ENCODE results near the gene PKHD1. TPM values are rescaled to one million over a fixed set of nuclear protein-coding genes. Genes with fewer than 3 reads are reported as not detected.

PKHD1 gene
- total RNA-seq, 4 donors from 2014 or later: 0.09 to 0.83 (median 0.29) TPM; not detected in 1

- no peaks in the 10 kb centered on the region for H3K9me3 ChIP-seq
- H3K27me3 ChIP-seq: no peaks in the 10 kb centered on the region
- H3K4me1 ChIP-seq: no peaks in the 10 kb centered on the region
- TF ChIP-seq CTCF (IDR thresholded peaks at IDR 0.05) (no peak), POLR2A (IDR thresholded peaks at IDR 0.05) (no peak)
- intact Hi-C loops (cut with DNase I; ENCODE audit: low total_unique reads): no loop called here
- no peak overlapping the region for H3K4me3 ChIP-seq
- no peak overlapping the region for H3K27ac ChIP-seq
- no peak for DNase-seq
- H3K36me3 ChIP-seq: no peaks in the 10 kb centered on the region
These were observed 447.4 kb downstream of the PKHD1 start for GRCh38 chr6:51640021-51640420.

GRCh38 chr6:51633424-51633823 lies 454.0 kb downstream of the PKHD1 start:
- Histone ChIP-seq H3K4me1 (no peaks in the 10 kb centered on the region), H3K4me3 (no peak overlapping the region), H3K27ac (no peak overlapping the region), H3K9me3 (no peaks in the 10 kb centered on the region), H3K36me3 (no peaks in the 10 kb centered on the region), H3K27me3 (no peaks in the 10 kb centered on the region)
- TF ChIP-seq POLR2A (IDR thresholded peaks at IDR 0.05): no peak
- TF ChIP-seq CTCF (IDR thresholded peaks at IDR 0.05): no peak
- intact Hi-C loops (cut with DNase I; ENCODE audit: low total_unique reads): no loop called here
- DNase-seq: no peak

- intact Hi-C loops (cut with DNase I; ENCODE audit: low total_unique reads): no loop called here
These were observed 457.4 kb downstream of the PKHD1 start for GRCh38 chr6:51630011-51630410.

GRCh38 chr6:51626391-51626790 lies 461.0 kb downstream of the PKHD1 start:
- intact Hi-C loops (cut with DNase I; ENCODE audit: low total_unique reads): no loop called here
- Histone ChIP-seq H3K4me3 (no peak overlapping the region), H3K36me3 (no peaks in the 10 kb centered on the region), H3K27me3 (no peaks in the 10 kb centered on the region), H3K4me1 (no peaks in the 10 kb centered on the region), H3K9me3 (no peaks in the 10 kb centered on the region), H3K27ac (no peak overlapping the region)
- TF ChIP-seq POLR2A (IDR thresholded peaks at IDR 0.05): no peak
- no peak for TF ChIP-seq CTCF (IDR thresholded peaks at IDR 0.05)
- no peak for DNase-seq

More at GRCh38 chr6:51630011-51630410, 457.4 kb downstream of the PKHD1 start:
- H3K27me3 ChIP-seq: no peaks in the 10 kb centered on the region
- no peak overlapping the region for H3K27ac ChIP-seq
- H3K4me1 ChIP-seq: no peaks in the 10 kb centered on the region
- TF ChIP-seq POLR2A (IDR thresholded peaks at IDR 0.05) (no peak), CTCF (IDR thresholded peaks at IDR 0.05) (no peak)
- no peaks in the 10 kb centered on the region for H3K36me3 ChIP-seq
- no peak overlapping the region for H3K4me3 ChIP-seq
- no peak for DNase-seq
- H3K9me3 ChIP-seq: no peaks in the 10 kb centered on the region

- no peaks in the 10 kb centered on the region for H3K27me3 ChIP-seq
- TF ChIP-seq CTCF (IDR thresholded peaks at IDR 0.05) (no peak), POLR2A (IDR thresholded peaks at IDR 0.05) (no peak)
These were observed 461.8 kb downstream of the PKHD1 start for GRCh38 chr6:51625566-51625965.

More at GRCh38 chr6:51625566-51625965, 461.8 kb downstream of the PKHD1 start:
- Histone ChIP-seq H3K4me3 (no peak overlapping the region), H3K36me3 (no peaks in the 10 kb centered on the region), H3K4me1 (no peaks in the 10 kb centered on the region), H3K9me3 (no peaks in the 10 kb centered on the region), H3K27ac (no peak overlapping the region)
- no peak for DNase-seq
- intact Hi-C loops (cut with DNase I; ENCODE audit: low total_unique reads): no loop called here

Measured in uterus (tissue), 4 donors.